Measurements from ENCODE around the gene CDC6. TPM values are rescaled to one million over a fixed set of nuclear protein-coding genes. Genes with fewer than 3 reads are reported as not detected.
A peak's percentile ranks its signal among the peaks of the same experiment; 100 is the strongest.

CDC6 gene
- total RNA-seq = 1 to 10 TPM in 4 of 10 donors, under 1 TPM in 6; 0.49 to 3.0 (median 0.86) TPM
- 1 to 10 TPM in 1 of 2 donors, under 1 TPM in 1; 0.66 to 1.8 TPM for polyA plus RNA-seq
- long read RNA-seq, donor 1, full-length matches to known transcripts = 1 of 1 reads
- long read RNA-seq, donor 1, partial matches to known transcripts = 0 of 1 reads
- long read RNA-seq, donor 1, other reads (novel, unspliced or antisense) = 0 of 1 reads
- long read RNA-seq, donor 2 = 0 reads
- long read RNA-seq, donor 3, full-length matches to known transcripts = 2 of 3 reads
- long read RNA-seq, donor 3, partial matches to known transcripts = 1 of 3 reads
- long read RNA-seq, donor 3, other reads (novel, unspliced or antisense) = 0 of 3 reads

GRCh38 chr17:40287494-40288369 is at the start of gene CDC6:
Gene CDC6 (plus strand): TSS chr17:40287879. CDS start chr17:40289421, 1,542 bp downstream.
- no peaks in the 10 kb centered on the region for H3K27me3 ChIP-seq
- peak; percentile 97 to 99 for DNase-seq
- no peaks in the 10 kb centered on the region for H3K9me3 ChIP-seq
- H3K36me3 ChIP-seq = peaks cover 0 to 10% (median 0%) of the 10 kb centered on the region in 9 donors
- H3K27ac ChIP-seq = peak within 1 kb of the TSS in 5 of 10 donors; percentile 23 to 54 (median 37)
- 0 to 1% methylated on average over 47 of the region's 47 CpGs for WGBS, 2 donors
- H3K4me1 ChIP-seq = peaks cover 0 to 59% (median 33%) of the 10 kb centered on the region in 9 donors
- intact Hi-C loops (cut with DNase I) = loop anchor here in 8 of 10 donors (5.0 to 10.0 kb wide), 4 partner anchors 70 to 273 kb away; partner anchors contain the start of genes WIPF2 (in 6 of the 8) and CSF3 (in 1 of the 8)
- no peak for TF ChIP-seq CTCF (IDR thresholded peaks at IDR 0.05)
- peak; percentile 97 to 99 (median 98) for ATAC-seq
- peak within 1 kb of the TSS; percentile 23 to 76 (median 50) for H3K4me3 ChIP-seq

GRCh38 chr17:40241252-40241834 is 46.3 kb upstream of the CDC6 start:
- 76 to 79% methylated on average over 4 of the region's 4 CpGs for WGBS, 2 donors
- ATAC-seq (peak in 1 of 8 donors; percentile 50), DNase-seq (no peak)
- Histone ChIP-seq H3K9me3 (no peaks in the 10 kb centered on the region), H3K27ac (no peak overlapping the region), H3K27me3 (no peaks in the 10 kb centered on the region), H3K36me3 (peaks cover 0 to 10% (median 0%) of the 10 kb centered on the region in 9 donors), H3K4me3 (no peak overlapping the region), H3K4me1 (peaks cover 0 to 44% (median 11%) of the 10 kb centered on the region in 9 donors)
- intact Hi-C loops (cut with DNase I) = no loop called here
- TF ChIP-seq CTCF (IDR thresholded peaks at IDR 0.05) = no peak

GRCh38 chr17:40242774-40243173 is 44.9 kb upstream of the CDC6 start:
- intact Hi-C loops (cut with DNase I) = no loop called here
- TF ChIP-seq CTCF (IDR thresholded peaks at IDR 0.05) = no peak
- DNase-seq = no peak
- Histone ChIP-seq H3K4me3 (no peak overlapping the region), H3K27ac (no peak overlapping the region), H3K4me1 (peaks cover 0 to 44% (median 11%) of the 10 kb centered on the region in 9 donors), H3K36me3 (peaks cover 0 to 10% (median 0%) of the 10 kb centered on the region in 9 donors), H3K9me3 (no peaks in the 10 kb centered on the region), H3K27me3 (no peaks in the 10 kb centered on the region)
- no peak for ATAC-seq
- WGBS, 2 donors = 88 to 90% methylated on average over 3 of the region's 3 CpGs

GRCh38 chr17:40243761-40244160 is 43.9 kb upstream of the CDC6 start:
- Histone ChIP-seq H3K9me3 (no peaks in the 10 kb centered on the region), H3K4me3 (no peak overlapping the region), H3K27me3 (no peaks in the 10 kb centered on the region), H3K4me1 (peaks cover 0 to 44% (median 17%) of the 10 kb centered on the region in 9 donors), H3K27ac (no peak overlapping the region), H3K36me3 (peaks cover 0 to 10% (median 0%) of the 10 kb centered on the region in 9 donors)
- no peak for ATAC-seq
- WGBS, 2 donors = 94% methylated on average over 3 of the region's 3 CpGs
- no peak for TF ChIP-seq CTCF (IDR thresholded peaks at IDR 0.05)
- no peak for DNase-seq
- intact Hi-C loops (cut with DNase I) = no loop called here
